ENCODE results near the gene SUSD2.
"Not testable (repeated sequence)": the region's sequence is repeated elsewhere in the genome, so short reads cannot be mapped to it uniquely, and the experiment has no call there.

Gene SUSD2

DNA sequence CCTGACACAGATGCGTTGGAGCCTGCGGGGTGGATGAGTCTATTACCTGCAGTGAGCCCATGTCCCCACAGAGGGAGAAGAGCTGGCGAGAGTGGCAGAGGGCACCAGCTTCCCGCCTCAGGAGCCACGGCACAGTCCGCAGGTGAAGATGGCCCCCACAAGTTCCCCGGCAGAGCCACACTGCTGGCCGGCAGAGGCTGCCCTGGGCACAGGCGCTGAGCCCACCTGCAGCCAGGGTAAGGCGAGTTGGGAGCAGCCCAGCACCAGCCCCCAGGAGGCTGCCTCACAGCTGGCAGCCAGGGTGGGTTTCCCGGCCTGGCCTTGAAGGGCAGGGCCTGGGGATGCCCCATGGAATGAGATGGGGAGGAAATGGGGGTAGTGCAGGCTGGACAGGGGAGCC is 5.2 kb upstream of the SUSD2 start:
- no peak for DNase-seq (ENCODE audit: low read depth in 2 of 2)

DNA sequence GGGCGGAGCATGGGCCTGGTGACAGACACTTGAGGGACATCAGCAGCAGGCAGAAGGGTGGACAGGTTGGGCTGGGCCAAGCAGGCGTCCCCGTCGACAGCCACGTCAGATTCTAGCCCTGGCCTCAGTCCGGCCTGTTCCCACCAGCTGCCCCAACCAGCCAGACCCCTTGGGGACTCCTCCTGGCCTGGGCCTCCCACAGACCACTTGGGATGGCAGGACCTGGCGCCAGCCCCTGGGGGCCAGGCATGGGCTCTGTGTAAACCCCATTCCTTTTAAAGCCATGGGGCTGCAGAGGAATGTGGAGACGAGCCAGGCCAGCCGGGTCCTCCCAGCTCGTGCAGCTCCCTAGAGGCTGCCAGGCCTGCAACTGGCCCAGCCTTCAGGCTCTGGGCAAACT is 4.7 kb upstream of the SUSD2 start:
- DNase-seq (ENCODE audit: low read depth in 2 of 2), result no peak

DNA sequence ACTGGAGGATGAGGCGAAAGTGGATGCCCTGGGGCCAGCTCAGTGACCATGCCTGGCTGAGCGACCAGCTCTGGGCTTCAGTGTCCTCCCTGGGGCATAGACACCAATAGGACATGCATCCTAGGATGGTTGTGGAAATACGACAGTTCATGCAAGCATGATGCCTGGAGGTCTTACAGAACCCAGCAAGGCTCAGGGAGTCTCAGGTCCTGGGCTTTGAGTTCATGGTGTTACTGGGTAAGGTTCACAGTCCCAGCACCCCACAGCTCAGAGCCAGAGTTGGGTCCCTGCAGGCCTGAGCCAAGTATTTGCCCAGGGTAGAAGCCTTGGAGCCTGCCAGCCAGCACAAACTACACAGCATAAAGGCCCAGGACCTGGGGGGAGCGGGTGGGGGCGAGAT is 4.2 kb upstream of the SUSD2 start:
- DNase-seq (ENCODE audit: low read depth in 2 of 2), result no peak

DNA sequence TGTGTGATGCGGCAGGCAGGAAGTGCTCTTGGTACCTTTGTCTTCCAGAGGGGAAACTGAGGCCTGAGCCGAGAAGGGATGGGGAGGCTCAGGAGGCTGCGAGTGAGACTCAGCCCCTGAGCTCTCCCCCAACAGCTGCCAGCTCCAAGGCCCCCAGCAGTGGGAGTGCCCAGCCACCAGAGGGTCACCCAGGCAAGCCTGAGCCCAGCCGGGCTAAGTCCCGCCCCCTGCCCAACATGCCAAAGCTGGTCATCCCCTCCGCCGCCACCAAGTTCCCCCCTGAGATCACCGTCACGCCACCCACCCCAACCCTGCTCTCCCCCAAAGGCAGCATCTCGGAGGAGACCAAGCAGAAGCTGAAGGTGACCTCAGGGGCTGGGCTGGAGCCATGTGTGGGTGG is 3.8 kb upstream of the SUSD2 start:
- no peak for DNase-seq (ENCODE audit: low read depth in 2 of 2)

DNA sequence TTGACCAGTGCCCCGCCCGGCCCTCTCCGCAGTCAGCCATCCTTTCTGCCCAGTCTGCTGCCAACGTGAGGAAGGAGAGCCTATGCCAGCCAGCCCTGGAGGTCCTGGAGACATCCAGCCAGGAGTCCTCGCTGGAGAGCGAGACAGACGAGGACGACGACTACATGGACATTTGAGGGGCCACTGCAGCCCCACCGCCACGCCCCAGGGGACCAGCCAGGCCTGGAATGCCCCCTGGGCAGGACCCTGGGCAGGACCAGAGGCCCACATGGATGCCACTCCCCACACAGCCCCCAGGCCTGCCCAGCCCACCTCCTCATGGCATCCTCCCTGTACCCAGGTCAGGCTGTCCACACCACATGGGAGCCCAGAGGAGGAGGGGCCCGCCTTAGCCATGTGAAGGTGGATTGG is 3.3 kb upstream of the SUSD2 start:
- DNase-seq (ENCODE audit: low read depth in 2 of 2), result no peak

DNA sequence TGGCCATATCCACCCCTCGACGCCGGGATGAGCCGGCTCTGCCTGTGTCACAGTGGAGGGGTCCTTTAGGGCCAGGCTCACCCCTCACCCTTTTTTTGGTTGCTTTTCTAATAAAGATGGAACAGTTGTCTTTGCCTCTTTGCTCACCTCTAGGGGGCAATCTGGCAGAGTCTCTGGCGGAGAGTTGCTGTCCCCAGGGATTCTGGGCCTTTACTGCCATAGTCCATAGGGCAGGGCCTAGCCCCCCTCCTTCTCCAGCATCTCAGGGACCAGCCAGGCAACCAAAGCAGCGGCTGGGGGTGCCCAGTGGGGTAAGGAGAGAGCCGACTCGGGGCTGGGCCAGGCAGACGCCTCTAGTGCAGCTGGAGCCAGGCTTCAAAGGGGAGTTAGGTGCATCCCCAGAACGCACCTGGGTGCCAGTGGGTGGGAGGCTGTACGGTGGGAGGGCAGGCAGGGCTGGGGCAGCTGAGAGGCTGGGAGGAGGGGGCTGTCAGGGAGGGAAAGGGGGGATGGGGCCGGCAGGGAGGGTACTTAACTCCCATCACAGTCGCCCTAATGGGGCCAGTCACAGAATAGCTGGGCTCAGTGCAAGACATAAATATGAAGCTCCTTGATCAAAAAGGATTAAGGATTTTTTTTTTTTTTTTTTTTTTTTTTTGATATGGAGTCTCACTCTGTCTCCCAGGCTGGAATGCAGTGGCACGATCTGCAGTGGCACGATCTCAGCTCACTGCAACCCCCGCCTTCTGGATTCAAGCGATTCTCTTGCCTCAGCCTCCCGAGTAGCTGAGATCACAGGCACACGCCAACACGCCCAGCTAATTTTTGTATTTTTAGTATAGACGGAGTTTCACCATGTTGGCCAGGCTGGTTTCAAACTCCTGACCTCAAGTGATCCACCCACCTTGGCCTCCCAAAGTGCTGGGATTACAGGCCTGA is 2.5 kb upstream of the SUSD2 start:
- no peak for DNase-seq (ENCODE audit: low read depth in 2 of 2)

DNA sequence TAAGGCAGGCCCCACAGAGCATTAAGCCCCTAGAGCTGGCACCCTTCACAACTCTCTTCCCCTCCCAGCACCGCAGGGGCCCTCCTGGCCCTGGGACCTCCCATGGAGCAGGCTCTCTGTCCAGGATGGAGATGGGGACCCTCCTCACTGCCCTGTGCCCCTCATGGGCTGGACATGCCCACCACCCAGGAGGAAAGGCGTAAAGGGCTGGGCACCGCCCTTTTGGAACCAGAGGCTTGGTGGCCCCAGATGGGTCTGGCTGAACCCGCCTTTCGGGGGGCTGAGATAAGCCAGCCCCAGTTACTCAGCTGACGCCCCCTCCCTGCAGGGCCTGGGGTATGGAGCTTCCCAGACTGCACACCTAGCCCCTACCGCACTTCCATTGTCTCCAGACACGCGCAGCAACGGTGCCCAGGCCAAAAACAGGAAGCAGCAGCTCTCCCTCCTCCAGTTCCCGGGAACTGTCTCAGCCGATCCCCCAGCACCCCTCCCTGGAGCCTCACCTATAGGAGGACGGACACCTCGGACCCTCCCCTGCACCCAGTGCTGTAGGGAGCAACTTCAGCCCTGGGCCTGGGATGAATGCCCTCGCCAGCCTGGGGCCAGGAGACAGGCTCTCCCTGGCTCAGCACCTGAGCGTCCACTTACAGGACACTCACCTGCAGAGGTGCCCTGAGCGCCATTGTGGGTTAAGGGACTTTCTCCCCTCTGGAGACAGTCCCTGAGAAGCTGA is 1.6 kb upstream of the SUSD2 start:
- DNase-seq (ENCODE audit: low read depth in 2 of 2), result no peak

DNA sequence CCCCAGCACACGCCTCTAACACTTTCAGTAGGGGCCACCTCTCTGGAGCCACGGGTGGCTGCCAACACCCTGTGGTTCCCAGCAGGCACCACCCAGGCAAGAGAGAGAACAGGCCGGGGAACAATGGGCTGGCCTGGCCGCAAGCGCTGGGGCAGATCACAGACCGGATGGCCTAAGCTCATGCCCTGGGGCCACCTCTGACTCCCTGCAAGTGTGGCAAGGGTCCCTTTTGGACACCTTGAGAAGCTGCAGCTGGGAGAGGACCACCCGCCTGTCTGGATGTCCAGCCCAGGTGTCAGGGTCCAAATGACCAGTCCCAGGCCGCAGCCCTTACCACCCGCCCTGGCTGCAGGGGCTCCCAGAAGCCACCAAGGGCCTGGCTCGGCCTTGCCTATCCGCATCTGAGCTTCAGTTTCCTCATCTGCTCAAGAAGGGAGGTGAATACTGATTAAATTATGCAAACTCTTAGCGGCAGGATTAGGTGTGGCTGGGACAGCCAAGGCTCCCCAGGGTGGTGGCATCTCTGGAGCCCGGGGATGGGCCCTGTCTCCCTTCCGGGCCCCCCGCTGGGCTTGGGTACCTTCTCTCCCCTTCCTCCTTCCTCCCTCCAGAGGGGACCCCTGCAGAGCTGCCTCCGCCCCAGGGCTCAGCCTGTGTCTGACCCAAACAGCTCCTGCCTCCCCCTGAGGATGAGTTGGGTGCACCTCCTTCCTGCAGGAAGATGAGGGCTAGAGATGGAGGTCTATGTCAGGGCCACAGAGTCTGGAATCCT is 785 bp upstream of the SUSD2 start:
- no peak for DNase-seq (ENCODE audit: low read depth in 2 of 2)

DNA sequence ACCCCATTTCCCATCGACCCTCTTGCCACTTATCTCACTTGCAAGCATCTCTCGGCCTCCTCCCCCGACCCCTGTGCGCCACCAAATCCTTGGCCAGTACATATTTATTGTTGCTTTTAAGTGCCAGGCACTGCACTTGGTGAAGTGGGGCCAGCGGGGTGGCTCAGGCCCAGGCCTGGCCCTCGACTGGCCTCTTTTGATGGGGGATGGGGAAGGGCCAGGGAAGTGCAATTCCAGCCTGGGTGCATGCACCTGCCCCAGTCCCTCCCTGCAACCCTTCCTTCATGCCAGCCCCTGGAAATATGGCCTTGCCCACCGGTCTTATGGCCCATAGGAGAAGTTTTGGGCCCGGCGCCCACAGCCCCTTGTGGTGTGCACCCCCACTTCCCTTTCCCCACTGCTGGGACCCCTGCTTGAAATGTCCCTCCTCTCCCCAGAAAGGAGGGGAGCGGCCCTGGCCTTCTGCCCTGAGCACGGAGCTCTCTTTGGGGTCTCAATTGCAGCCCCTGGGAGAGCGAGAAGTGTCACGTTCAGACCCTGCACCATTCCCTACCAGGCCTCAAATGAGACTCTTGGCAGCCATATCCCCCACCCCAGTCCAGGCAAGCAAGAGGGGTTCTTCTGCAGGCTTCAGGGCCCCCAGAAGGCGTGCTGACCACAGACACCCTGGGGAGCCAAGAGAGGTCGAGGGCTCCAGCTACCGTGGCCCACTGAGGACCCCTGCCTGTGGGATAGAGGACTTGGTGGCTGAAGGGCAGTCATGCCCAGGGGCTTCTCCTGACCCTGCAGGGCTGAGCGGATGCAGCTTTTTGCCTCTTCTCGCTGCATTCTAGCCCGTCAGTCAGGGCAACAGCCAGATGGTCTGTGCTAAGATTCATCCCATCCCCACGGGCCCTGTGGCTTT is 961 bp downstream of the SUSD2 start:
- no peak for DNase-seq (ENCODE audit: low read depth in 2 of 2)

DNA sequence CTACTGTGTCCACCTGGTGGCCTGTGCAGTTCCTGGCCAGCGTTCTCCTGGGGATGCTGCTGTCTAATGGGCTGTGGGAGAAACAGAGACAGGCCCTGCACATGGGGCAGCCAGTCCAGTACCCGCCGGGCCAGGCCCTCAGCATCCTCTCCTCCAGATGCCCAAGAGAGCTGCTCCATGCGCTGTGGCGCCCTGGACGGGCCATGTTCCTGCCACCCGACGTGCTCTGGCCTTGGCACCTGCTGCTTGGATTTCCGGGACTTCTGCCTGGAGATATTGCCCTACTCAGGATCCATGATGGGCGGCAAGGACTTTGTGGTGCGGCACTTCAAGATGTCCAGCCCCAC is 1.6 kb downstream of the SUSD2 start:
- not testable (repeated sequence) for DNase-seq (ENCODE audit: low read depth in 2 of 2)

DNA sequence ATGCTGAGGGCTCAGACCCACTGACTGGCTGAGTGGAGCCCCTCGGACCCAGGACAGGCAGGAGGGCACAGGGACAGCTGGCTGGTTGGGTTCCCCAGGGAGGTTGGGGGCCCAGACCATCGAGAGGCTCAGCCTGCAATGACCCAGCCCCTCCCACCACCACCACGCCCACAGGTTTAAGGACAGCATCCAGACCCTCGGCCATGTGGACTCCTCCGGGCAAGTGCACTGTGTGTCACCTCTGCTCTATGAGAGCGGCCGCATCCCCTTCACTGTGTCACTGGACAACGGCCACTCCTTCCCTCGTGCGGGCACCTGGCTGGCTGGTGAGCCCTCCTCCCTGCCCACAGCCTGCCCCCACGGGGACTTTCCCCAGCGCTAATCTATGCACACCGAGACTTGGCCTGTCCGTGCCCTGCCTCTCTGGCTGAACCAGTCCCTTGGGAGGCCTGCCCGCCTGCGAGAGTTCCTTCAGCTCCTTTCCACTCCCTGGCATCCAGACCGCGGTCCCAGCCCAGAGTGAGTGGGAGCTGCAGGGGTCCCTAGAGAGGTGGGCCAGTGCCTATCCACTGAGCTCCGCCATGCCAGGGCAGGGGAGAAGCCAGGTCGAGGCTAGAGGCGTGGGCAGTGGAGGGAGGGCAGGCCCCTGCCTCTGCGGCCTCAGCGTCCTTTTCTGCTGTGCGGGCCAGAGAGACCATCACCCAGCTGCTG is 2.2 kb downstream of the SUSD2 start:
- no peak for DNase-seq (ENCODE audit: low read depth in 2 of 2)

DNA sequence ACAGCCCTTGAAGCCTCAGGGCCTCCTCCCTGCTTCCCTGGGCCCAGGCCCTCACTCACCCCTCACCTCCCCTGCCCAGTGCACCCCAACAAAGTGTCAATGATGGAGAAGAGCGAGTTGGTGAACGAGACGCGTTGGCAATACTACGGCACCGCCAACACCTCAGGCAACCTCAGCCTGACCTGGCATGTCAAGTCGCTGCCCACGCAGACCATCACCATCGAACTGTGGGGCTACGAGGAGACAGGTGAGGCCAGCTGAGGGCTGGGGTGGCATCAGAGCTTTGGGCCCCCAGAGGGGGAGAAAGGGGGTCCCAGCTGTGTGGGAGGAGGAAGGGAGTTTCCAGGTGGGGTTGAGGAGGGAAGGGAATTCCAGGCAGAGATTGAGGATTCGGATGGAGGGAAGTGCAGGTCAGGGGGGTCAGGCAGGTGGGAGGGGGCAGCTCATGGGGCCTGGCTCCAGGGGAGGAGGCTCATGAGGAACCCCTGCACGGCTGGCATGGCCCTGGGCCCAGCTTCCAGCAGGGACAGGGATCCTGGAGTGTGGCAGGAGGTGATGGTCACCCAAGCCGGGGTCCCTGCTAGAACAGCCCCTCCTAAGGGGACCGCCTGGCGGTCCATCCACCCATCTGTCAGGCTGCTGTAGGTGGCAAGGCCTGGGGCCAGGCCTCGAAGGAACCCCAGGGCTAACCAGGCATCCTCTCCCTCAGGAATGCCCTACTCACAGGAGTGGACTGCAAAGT is 2.9 kb downstream of the SUSD2 start:
- DNase-seq (ENCODE audit: low read depth in 2 of 2), result no peak

DNA sequence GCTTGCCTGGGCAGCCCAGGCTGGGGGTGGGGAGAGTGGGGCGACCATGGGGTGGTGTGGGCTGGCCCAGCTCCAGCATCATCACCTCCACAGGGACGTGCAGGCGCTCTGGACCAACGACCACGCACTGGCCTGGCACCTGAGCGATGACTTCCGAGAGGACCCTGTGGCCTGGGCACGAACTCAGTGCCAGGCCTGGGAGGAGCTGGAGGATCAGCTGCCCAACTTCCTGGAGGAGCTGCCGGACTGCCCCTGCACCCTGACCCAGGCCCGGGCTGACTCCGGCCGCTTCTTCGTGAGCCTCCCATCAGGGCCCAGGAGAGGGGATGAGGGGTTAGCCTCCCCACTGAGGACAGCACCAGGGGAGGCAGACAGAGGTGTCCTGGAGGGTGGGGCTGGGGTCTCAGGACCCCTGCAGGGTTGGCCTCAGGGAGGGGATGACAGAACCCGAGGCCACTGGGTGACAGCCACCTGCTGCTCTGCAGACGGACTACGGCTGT is 3.8 kb downstream of the SUSD2 start:
- DNase-seq (ENCODE audit: low read depth in 2 of 2), result no peak

DNA sequence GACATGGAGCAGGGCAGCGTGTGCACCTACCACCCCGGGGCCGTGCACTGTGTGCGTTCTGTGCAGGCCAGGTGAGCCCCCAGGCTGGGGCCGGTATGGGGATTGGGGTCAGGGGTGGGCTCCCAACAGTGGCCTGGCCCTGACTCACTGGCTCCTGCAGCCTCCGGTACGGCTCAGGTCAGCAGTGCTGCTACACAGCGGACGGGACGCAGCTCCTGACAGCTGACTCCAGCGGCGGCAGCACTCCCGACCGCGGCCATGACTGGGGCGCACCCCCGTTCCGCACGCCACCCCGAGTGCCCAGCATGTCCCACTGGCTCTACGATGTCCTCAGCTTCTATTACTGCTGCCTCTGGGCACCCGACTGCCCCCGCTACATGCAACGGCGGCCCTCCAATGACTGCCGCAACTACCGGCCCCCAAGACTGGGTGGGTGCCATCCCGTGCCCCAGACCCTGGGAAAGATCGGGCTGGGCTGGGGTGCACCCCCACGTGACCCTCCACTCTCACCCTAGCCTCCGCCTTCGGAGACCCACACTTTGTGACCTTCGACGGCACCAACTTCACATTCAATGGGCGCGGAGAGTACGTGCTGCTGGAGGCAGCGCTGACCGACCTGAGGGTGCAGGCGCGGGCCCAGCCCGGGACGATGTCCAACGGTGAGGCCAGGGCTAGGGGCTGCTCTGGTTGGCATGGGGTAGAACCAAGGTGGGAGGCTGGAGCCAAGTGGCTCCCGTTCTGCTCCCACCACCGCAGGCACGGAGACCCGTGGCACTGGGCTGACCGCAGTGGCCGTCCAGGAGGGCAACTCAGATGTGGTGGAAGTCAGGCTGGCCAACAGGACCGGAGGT is 4.4 kb downstream of the SUSD2 start:
- no peak for DNase-seq (ENCODE audit: low read depth in 2 of 2)

DNA sequence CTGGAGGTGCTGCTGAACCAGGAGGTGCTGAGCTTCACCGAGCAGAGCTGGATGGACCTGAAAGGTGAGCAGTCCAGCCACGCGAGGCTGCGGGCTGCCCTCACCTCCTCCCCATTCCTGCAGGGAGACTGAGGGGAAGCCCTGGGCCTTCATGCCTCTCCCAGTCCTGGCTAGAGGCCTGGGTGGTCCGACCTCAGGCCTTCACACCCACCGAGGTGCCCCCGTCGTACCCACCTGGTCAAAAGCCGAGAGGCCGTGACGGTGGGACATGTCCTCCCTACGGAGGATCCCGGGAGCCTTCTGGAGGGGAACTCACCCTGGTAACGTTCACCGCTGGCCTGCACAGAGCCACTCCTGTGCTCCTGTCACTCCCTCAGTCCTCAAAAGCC is 5.1 kb downstream of the SUSD2 start:
- no peak for DNase-seq (ENCODE audit: low read depth in 2 of 2)

DNA sequence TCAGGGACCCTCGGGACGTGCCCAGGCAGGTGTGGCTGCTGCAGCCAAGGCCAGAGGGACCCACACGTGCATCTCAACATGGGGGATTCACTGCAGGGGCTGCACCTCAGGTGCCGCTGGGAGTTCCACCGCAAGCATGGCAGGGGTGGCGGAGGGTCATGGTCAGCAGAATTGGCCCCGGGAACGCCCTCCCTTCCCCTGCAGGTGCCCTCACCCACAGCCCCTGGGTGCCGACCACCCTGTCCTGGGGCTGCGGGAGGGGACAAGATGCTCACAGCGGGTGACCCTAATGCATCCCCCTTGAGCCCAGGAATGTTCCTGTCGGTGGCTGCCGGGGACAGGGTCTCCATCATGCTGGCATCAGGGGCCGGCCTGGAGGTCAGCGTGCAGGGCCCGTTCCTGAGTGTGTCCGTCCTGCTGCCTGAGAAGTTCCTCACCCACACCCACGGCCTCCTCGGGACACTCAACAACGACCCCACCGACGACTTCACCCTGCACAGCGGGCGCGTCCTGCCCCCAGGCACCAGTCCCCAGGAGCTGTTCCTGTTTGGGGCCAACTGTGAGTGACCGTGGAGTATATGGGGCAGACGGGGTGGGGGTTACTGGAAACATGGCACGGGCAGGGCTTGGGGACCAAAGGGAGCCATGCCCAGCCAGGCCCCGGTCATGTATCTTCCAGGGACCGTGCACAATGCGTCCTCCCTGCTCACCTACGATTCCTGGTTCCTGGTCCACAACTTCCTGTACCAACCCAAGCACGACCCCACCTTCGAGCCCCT is 5.8 kb downstream of the SUSD2 start:
- no peak for DNase-seq (ENCODE audit: low read depth in 2 of 2)

DNA sequence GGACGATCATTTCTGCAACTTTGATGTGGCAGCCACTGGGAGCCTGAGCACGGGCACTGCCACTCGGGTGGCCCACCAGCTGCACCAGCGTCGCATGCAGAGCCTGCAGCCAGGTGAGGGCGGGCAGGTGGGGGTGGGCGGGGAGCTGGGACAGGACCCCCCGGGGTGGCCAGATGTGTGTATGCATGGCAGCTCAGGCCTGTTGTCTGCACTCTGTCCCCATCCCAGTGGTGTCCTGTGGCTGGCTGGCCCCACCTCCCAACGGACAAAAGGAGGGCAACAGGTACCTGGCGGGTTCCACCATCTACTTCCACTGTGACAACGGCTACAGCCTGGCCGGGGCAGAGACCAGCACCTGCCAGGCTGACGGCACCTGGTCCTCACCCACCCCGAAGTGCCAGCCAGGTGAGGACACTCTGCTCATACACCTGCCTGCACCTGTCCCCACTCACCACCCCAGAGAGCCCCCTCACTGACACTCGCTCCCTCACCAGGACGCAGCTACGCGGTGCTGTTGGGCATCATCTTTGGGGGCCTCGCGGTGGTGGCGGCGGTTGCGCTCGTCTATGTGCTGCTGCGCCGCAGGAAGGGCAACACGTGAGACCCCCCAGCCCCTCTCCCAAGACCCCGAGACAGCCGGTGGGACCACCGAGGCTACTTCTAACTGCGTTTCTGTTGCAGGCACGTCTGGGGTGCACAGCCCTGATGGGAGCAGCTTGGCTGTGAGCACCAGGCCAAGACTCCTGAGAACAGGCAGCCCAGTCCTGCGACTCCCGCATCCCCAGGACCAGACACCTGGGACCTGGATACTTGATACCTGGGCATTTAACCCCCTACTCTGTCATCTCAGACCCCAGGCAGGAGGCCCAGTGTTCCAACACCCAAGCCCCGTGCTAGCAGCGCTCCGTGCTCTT is 6.7 kb downstream of the SUSD2 start:
- no peak for DNase-seq (ENCODE audit: low read depth in 2 of 2)

Data from fibroblast of skin of left quadriceps (primary cell).